HG03457 (cell line): ENCODE results near the gene ZFYVE27.

Experiments used
- ATAC-seq: cut with Tn5 transposase; IDR thresholded peaks from one replicate; pipeline ENCODE4 v1.9.1; 2021; ENCODE audit warnings: moderate number of reproducible peaks; ENCODE audit not compliant: unreplicated experiment

Gene ZFYVE27

GRCh38 chr10:97766996-97767924 lies 30.3 kb downstream of the ZFYVE27 start:
- no peak for ATAC-seq

- no peak for ATAC-seq
Observed at GRCh38 chr10:97768322-97769315, 31.7 kb downstream of the ZFYVE27 start.

GRCh38 chr10:97770255-97770654 lies 33.3 kb downstream of the ZFYVE27 start:
- no peak for ATAC-seq

- no peak for ATAC-seq
Observed at GRCh38 chr10:97771055-97771891, 34.3 kb downstream of the ZFYVE27 start.

- no peak for ATAC-seq
Observed at GRCh38 chr10:97771913-97772823, 35.2 kb downstream of the ZFYVE27 start, which contains the start of gene SFRP5. Gene SFRP5 (minus strand): TSS chr10:97771999. CDS start chr10:97771833, 166 bp downstream.

- no peak for ATAC-seq
Observed at GRCh38 chr10:97773096-97773495, 36.2 kb downstream of the ZFYVE27 start.

- no peak for ATAC-seq
Observed at GRCh38 chr10:97774811-97775294, 37.9 kb downstream of the ZFYVE27 start.

- no peak for ATAC-seq
Observed at GRCh38 chr10:97777143-97777542, 40.2 kb downstream of the ZFYVE27 start.

GRCh38 chr10:97778452-97779302 lies 41.7 kb downstream of the ZFYVE27 start:
- ATAC-seq = no peak

GRCh38 chr10:97779492-97779891 lies 42.6 kb downstream of the ZFYVE27 start:
- ATAC-seq = no peak

GRCh38 chr10:97779975-97780374 lies 43.0 kb downstream of the ZFYVE27 start:
- no peak for ATAC-seq

GRCh38 chr10:97780841-97781617 lies 44.1 kb downstream of the ZFYVE27 start:
- no peak for ATAC-seq

- ATAC-seq = no peak
Observed at GRCh38 chr10:97781618-97782331, 44.8 kb downstream of the ZFYVE27 start.

GRCh38 chr10:97782455-97783228 lies 45.7 kb downstream of the ZFYVE27 start:
- no peak for ATAC-seq

- ATAC-seq = no peak
Observed at GRCh38 chr10:97784200-97784810, 47.4 kb downstream of the ZFYVE27 start.

- ATAC-seq = no peak
Observed at GRCh38 chr10:97785231-97785630, 48.3 kb downstream of the ZFYVE27 start.
